ENCODE results near the gene CHRDL1. TPM values are rescaled to one million over a fixed set of nuclear protein-coding genes. Genes with fewer than 3 reads are reported as not detected.
A peak's percentile ranks its signal among the peaks of the same experiment; 100 is the strongest.

The CHRDL1 gene
- total RNA-seq, 1 donor from 2014 or later = 15.5 TPM

DNA sequence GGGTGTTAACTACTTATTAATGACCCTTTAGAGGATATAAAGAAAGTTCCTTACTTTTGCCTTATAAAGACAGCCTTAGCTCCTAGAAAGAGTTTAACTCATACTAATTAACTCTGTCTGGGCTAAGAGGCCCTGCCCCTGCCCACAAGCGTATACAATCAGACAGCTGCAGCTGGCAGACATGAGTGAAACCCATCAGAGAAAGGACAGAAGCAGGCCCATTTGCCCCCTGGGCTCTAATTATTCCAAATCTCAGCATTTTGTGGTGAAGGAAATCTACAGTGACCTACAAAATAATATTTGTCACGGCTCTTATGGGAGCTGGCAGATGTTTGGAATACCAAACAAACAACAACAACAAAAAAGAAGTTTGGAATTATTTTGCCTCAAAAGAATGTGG lies 71.8 kb downstream of the CHRDL1 start:
- no peaks in the 10 kb centered on the region for H3K79me2 ChIP-seq (ENCODE audit: low read depth)
- H3K36me3 ChIP-seq = no peaks in the 10 kb centered on the region
- no peaks in the 10 kb centered on the region for H3K27me3 ChIP-seq
- H3K4me3 ChIP-seq = no peak overlapping the region
- peaks cover 9% of the 10 kb centered on the region for H3F3A ChIP-seq (ENCODE audit: low read depth)
- peaks cover 4% of the 10 kb centered on the region for H3K9me3 ChIP-seq (ENCODE audit: low read depth)
- no peak overlapping the region for H3K27ac ChIP-seq
- Mint-ChIP-seq H3K4me1 (peaks cover 21% of the 10 kb centered on the region), H3K27me3 (ENCODE audit: insufficient read depth, low read depth) (peaks cover 4% of the 10 kb centered on the region), H3K36me3 (no peaks in the 10 kb centered on the region), H3K27ac (no peak overlapping the region), H3K4me3 (no peak overlapping the region), H3K9me3 (no peaks in the 10 kb centered on the region)
- H4K20me1 ChIP-seq (ENCODE audit: low read depth) = no peaks in the 10 kb centered on the region
- TF ChIP-seq, protein P1, sequence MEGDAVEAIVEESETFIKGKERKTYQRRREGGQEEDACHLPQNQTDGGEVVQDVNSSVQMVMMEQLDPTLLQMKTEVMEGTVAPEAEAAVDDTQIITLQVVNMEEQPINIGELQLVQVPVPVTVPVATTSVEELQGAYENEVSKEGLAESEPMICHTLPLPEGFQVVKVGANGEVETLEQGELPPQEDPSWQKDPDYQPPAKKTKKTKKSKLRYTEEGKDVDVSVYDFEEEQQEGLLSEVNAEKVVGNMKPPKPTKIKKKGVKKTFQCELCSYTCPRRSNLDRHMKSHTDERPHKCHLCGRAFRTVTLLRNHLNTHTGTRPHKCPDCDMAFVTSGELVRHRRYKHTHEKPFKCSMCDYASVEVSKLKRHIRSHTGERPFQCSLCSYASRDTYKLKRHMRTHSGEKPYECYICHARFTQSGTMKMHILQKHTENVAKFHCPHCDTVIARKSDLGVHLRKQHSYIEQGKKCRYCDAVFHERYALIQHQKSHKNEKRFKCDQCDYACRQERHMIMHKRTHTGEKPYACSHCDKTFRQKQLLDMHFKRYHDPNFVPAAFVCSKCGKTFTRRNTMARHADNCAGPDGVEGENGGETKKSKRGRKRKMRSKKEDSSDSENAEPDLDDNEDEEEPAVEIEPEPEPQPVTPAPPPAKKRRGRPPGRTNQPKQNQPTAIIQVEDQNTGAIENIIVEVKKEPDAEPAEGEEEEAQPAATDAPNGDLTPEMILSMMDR (IDR thresholded peaks at IDR 0.05) = no peak
- no peak overlapping the region for H3K9ac ChIP-seq
- peak; percentile 23 for DNase-seq (ENCODE audit: low spot score)
- no peak overlapping the region for H2AFZ ChIP-seq (replicated peaks)
- peak overlapping the region; percentile 13 for H3K4me2 ChIP-seq
- peaks cover 25% of the 10 kb centered on the region for H3K4me1 ChIP-seq

DNA sequence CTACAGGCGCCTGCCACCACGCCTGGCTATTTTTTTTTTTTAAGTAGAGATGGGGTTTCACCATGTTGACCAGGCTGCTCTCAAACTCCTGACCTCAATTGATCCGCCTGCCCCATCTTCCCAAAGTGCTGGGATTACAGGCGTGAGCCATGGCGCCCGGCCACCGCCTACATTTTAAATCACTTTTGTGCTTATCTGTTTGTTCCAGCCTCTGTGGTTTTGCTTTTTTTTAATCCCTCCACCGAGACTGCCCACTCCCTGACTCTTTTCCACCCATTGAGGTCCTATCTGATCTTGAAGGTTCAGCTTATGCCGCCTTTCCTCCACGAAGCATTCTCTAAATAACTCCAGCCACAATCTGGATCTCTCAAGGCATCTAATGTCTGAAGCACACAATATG lies 73.5 kb downstream of the CHRDL1 start:
- H3K27ac ChIP-seq = no peak overlapping the region
- Mint-ChIP-seq H3K4me1 (peaks cover 31% of the 10 kb centered on the region), H3K27me3 (ENCODE audit: insufficient read depth, low read depth) (peaks cover 4% of the 10 kb centered on the region), H3K36me3 (no peaks in the 10 kb centered on the region), H3K27ac (no peak overlapping the region), H3K4me3 (no peak overlapping the region), H3K9me3 (no peaks in the 10 kb centered on the region)
- H3K9me3 ChIP-seq (ENCODE audit: low read depth) = peaks cover 4% of the 10 kb centered on the region
- H3K9ac ChIP-seq = no peak overlapping the region
- no peak overlapping the region for H2AFZ ChIP-seq (replicated peaks)
- H3K79me2 ChIP-seq (ENCODE audit: low read depth) = no peaks in the 10 kb centered on the region
- H3K36me3 ChIP-seq = no peaks in the 10 kb centered on the region
- no peak overlapping the region for H3K4me3 ChIP-seq
- H3K4me1 ChIP-seq = peaks cover 29% of the 10 kb centered on the region
- no peak for DNase-seq (ENCODE audit: low spot score)
- peaks cover 9% of the 10 kb centered on the region for H3F3A ChIP-seq (ENCODE audit: low read depth)
- no peaks in the 10 kb centered on the region for H3K27me3 ChIP-seq
- H3K4me2 ChIP-seq = no peak overlapping the region
- TF ChIP-seq, protein P1 (IDR thresholded peaks at IDR 0.05) = no peak
- TF ChIP-seq EZH2 (IDR thresholded peaks at IDR 0.05) (no peak), EZH2phosphoT487 (IDR thresholded peaks at IDR 0.05) (no peak)
- H4K20me1 ChIP-seq (ENCODE audit: low read depth) = no peaks in the 10 kb centered on the region

DNA sequence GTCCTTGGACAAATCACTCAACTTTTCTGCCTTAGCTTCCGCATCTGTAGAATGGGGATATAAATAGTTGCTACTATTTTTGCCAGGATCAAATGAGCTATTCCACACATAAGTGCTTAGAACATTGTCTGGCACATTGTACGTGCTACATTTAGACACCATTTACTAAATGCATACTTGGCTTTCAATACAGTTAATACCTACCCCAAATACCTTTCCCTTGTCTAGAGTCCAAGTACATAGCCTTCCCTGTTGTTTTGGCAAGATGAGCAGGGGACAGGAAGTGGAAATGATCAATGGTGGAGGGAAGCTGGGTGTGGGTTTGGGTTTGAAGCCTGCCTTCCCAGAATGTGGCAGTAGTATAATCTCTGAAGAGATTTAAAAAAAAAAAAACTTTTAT lies 82.0 kb downstream of the CHRDL1 start:
- H3K4me3 Mint-ChIP-seq = no peak overlapping the region
- H3K9me3 Mint-ChIP-seq = no peaks in the 10 kb centered on the region
- no peak overlapping the region for H3K4me2 ChIP-seq
- no peak overlapping the region for H2AFZ ChIP-seq (replicated peaks)
- H3K4me3 ChIP-seq = no peak overlapping the region
- no peaks in the 10 kb centered on the region for H3K9me3 ChIP-seq (ENCODE audit: low read depth)
- H3K27me3 ChIP-seq = no peaks in the 10 kb centered on the region
- H3K4me1 Mint-ChIP-seq = peaks cover 10% of the 10 kb centered on the region
- H3F3A ChIP-seq (ENCODE audit: low read depth) = no peaks in the 10 kb centered on the region
- H3K27me3 Mint-ChIP-seq (ENCODE audit: insufficient read depth, low read depth) = peaks cover 2% of the 10 kb centered on the region
- no peaks in the 10 kb centered on the region for H4K20me1 ChIP-seq (ENCODE audit: low read depth)
- H3K79me2 ChIP-seq (ENCODE audit: low read depth) = no peaks in the 10 kb centered on the region
- peaks cover 2% of the 10 kb centered on the region for H3K4me1 ChIP-seq
- no peak for DNase-seq (ENCODE audit: low spot score)
- H3K27ac ChIP-seq = no peak overlapping the region
- peaks cover 1% of the 10 kb centered on the region for H3K36me3 Mint-ChIP-seq
- TF ChIP-seq, protein P1 (IDR thresholded peaks at IDR 0.05) = no peak
- TF ChIP-seq EZH2phosphoT487 (IDR thresholded peaks at IDR 0.05) = no peak
- TF ChIP-seq EZH2 (IDR thresholded peaks at IDR 0.05) = no peak
- H3K9ac ChIP-seq = no peak overlapping the region
- no peaks in the 10 kb centered on the region for H3K36me3 ChIP-seq
- H3K27ac Mint-ChIP-seq = no peak overlapping the region
